Upper lobe of right lung (tissue), 1 donor: ENCODE data around the gene SOX4. TPM values are rescaled to one million over a fixed set of nuclear protein-coding genes. Genes with fewer than 3 reads are reported as not detected.

ENCODE experiments used
- ATAC-seq: fragments of 200-7000 bp; cut with Tn5 transposase; one replicate; pipeline ENCODE4 v1.9.1; 2020; ENCODE audit warnings: mild to moderate bottlenecking, moderate library complexity
- DNase-seq: peaks from one replicate; pipeline ENCODE4 v3.0.0-alpha.2; 2020
- H3K27ac ChIP-seq: fragments of 200-600 bp; one replicate; pipeline ENCODE4 v1.8.0; 2022
- H3K27me3 ChIP-seq: fragments of 200-600 bp; one replicate; pipeline ENCODE4 v1.8.0; 2022; ENCODE audit warnings: mild to moderate bottlenecking
- H3K36me3 ChIP-seq: fragments of 200-600 bp; one replicate; pipeline ENCODE4 v1.8.0; 2022
- H3K4me1 ChIP-seq: fragments of 200-600 bp; one replicate; pipeline ENCODE4 v1.8.0; 2022
- H3K4me3 ChIP-seq: fragments of 200-600 bp; one replicate; pipeline ENCODE4 v1.8.0; 2022; ENCODE audit warnings: mild to moderate bottlenecking
- H3K9me3 ChIP-seq: fragments of 200-600 bp; one replicate; pipeline ENCODE4 v1.8.0; 2022
- intact Hi-C: fragments of 100-400 bp; cut with DNase I; formaldehyde crosslinking; loops from one replicate; pipeline ENCODE4 v1.11.0; 2022
- total RNA-seq: library from RNA; stranded (reverse); fragmentation: NEBNext Ultra II Directional; extraction: Animal tissue kit (Norgen Biotek cat#: 25700); gene quantifications from one replicate; pipeline ENCODE4 v1.2.1, GENCODE V29; 2021
- TF ChIP-seq, protein P1 (sequence below): fragments of 200-600 bp; IDR thresholded peaks from one replicate; pipeline ENCODE4 v1.8.0; 2022; ENCODE audit warnings: antibody characterized with exemption
- donor health status: DM: no; HTN: yes; CAD: no; lungs with severe emphysema.

Gene SOX4
- total RNA-seq, 1 donor from 2014 or later: 20.0 TPM

- DNase-seq: no peak
- Histone ChIP-seq H3K4me1 (no peaks in the 10 kb centered on the region), H3K4me3 (no peak overlapping the region), H3K27me3 (no peaks in the 10 kb centered on the region), H3K9me3 (no peaks in the 10 kb centered on the region), H3K27ac (no peak overlapping the region), H3K36me3 (no peaks in the 10 kb centered on the region)
- no peak for ATAC-seq
- TF ChIP-seq, protein P1, sequence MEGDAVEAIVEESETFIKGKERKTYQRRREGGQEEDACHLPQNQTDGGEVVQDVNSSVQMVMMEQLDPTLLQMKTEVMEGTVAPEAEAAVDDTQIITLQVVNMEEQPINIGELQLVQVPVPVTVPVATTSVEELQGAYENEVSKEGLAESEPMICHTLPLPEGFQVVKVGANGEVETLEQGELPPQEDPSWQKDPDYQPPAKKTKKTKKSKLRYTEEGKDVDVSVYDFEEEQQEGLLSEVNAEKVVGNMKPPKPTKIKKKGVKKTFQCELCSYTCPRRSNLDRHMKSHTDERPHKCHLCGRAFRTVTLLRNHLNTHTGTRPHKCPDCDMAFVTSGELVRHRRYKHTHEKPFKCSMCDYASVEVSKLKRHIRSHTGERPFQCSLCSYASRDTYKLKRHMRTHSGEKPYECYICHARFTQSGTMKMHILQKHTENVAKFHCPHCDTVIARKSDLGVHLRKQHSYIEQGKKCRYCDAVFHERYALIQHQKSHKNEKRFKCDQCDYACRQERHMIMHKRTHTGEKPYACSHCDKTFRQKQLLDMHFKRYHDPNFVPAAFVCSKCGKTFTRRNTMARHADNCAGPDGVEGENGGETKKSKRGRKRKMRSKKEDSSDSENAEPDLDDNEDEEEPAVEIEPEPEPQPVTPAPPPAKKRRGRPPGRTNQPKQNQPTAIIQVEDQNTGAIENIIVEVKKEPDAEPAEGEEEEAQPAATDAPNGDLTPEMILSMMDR: no peak
- intact Hi-C loops: no loop called here
These were observed 16.8 kb downstream of the SOX4 start for GRCh38 chr6:21610341-21610740.

DNA sequence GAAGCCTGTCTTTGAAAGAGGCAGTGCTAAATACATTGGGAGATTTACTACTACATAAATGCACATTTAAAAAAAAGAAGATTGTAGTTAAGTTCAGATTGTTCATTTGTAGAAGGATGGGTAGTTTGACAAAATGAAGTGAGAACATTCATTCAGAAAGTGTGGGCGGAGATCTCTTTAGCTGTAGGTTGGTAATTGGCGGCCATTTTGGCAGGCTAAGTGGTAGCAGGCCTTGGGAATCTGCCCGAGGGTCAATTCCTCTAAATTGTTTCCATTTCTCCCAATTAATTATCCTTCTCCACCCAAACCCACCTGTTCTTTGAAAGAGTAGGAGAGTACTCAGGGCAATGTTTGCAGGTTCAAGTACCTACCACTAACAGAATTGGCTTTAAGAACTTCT, 17.9 kb downstream of the SOX4 start:
- Histone ChIP-seq H3K4me3 (no peak overlapping the region), H3K4me1 (no peaks in the 10 kb centered on the region), H3K9me3 (no peaks in the 10 kb centered on the region), H3K27me3 (no peaks in the 10 kb centered on the region), H3K36me3 (no peaks in the 10 kb centered on the region), H3K27ac (no peak overlapping the region)
- DNase-seq (no peak), ATAC-seq (no peak)
- intact Hi-C loops: no loop called here
- TF ChIP-seq, protein P1: no peak

DNA sequence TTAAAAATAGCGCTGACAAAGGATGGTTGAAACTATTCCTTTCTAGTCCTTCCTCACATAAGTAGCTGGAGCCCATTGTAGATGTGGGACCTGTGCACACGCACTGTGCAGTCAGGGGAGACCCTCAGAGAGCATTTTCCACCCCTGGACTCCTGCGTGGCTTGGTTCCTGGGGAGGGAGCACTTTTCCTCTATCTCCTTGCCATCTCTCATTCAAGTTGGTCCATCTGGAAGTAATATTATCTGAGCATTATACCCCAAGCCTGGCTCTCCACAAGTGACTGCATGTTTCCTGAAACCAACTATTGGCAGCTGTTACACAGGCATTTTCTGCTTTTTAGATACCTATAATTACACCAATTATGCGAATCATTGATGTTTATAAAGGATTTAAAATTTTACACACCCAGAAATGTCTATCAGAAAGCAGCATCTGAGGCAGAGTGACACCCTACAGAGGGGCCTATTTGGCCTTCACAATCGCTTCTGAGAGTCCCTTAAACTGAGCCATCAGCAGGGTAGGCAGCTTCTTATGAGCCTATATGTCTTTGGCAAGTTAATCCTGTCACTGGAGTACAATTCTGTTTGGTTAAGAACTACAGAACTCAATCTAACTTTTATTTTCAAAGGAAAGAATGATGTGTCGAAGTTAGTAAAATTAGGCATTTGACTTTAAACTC, 18.7 kb downstream of the SOX4 start:
- DNase-seq (no peak), ATAC-seq (no peak)
- H3K4me1 ChIP-seq: no peaks in the 10 kb centered on the region
- intact Hi-C loops: no loop called here
- no peak overlapping the region for H3K4me3 ChIP-seq
- no peaks in the 10 kb centered on the region for H3K27me3 ChIP-seq
- no peak overlapping the region for H3K27ac ChIP-seq
- TF ChIP-seq, protein P1: no peak
- no peaks in the 10 kb centered on the region for H3K36me3 ChIP-seq
- H3K9me3 ChIP-seq: no peaks in the 10 kb centered on the region

DNA sequence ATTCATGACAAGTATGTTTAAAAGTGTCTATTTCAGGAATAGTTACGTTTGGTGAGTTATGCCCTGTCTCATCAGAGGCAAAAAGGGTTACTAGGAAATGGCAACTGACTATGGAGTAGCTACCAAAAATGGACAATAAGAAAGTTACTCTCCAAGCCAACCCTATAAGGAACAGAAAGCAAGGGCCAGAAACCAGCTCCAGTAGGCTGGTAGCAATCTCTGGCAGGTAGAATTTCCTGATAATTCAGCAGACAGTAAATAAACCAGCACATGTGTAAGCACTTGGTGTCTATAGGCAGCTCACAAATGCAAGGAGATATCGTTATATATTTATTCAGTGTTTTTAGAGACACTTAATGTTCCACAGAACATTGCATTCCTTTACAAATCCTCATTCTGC, 20.3 kb downstream of the SOX4 start:
- Histone ChIP-seq H3K27ac (no peak overlapping the region), H3K4me3 (no peak overlapping the region), H3K4me1 (no peaks in the 10 kb centered on the region), H3K36me3 (no peaks in the 10 kb centered on the region), H3K9me3 (no peaks in the 10 kb centered on the region), H3K27me3 (no peaks in the 10 kb centered on the region)
- TF ChIP-seq, protein P1: no peak
- intact Hi-C loops: no loop called here
- no peak for ATAC-seq
- no peak for DNase-seq

DNA sequence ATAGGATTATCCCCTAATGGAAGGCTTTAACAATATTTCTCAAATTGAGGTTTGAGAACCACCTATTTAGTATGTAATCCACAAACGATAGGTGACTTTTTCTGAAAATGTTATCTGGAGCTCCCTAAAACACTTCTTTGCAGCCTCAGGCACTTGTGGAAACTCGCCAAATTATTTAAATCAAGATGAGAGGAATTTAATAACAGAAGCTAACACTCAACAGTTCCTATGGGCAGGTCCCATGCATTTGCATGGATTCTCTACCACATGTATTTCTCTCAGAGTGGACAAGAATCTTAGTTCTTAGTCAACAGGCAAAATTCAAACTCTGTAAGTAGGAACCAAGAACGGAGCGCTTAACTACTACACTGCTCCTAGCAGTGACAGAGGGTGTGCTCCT, 20.7 kb downstream of the SOX4 start:
- H3K4me1 ChIP-seq: no peaks in the 10 kb centered on the region
- no peaks in the 10 kb centered on the region for H3K36me3 ChIP-seq
- no peak for ATAC-seq
- TF ChIP-seq, protein P1: no peak
- no peak overlapping the region for H3K27ac ChIP-seq
- intact Hi-C loops: no loop called here
- no peaks in the 10 kb centered on the region for H3K27me3 ChIP-seq
- DNase-seq: no peak
- no peak overlapping the region for H3K4me3 ChIP-seq
- H3K9me3 ChIP-seq: no peaks in the 10 kb centered on the region

- ATAC-seq (no peak), DNase-seq (no peak)
- Histone ChIP-seq H3K36me3 (no peaks in the 10 kb centered on the region), H3K27ac (no peak overlapping the region), H3K4me1 (no peaks in the 10 kb centered on the region), H3K4me3 (no peak overlapping the region), H3K27me3 (no peaks in the 10 kb centered on the region), H3K9me3 (no peaks in the 10 kb centered on the region)
- intact Hi-C loops: no loop called here
- TF ChIP-seq, protein P1: no peak
These were observed 22.0 kb downstream of the SOX4 start for GRCh38 chr6:21615504-21615903.
